Transverse colon (tissue), 4 donors: ENCODE measurements around the gene GGT5.

ENCODE experiments used
- EP300 ChIP-seq: sonication (generic); formaldehyde crosslinking; IDR thresholded peaks from one replicate; pipeline ENCODE4 v1.6.1; 2017; ENCODE audit warnings: antibody characterized with exemption, low read depth
- POLR2A ChIP-seq: fragments of 450-650 bp; IDR thresholded peaks from one replicate; pipeline ENCODE4 v1.6.1; 2016; ENCODE audit warnings: antibody characterized with exemption, mild to moderate bottlenecking, moderate library complexity
- POLR2AphosphoS5 ChIP-seq, 3 donors: sonication (generic); formaldehyde crosslinking; IDR thresholded peaks; one replicate each; pipeline ENCODE4 v1.6.1; 2016; ENCODE audit warnings: antibody characterized with exemption in 3 of 3
- TF ChIP-seq, protein P1 (sequence below), 5 experiments: fragments of 200-600 bp in 3 of 5; fragments of 450-650 bp in 2 of 5; sonication (generic) in 3 of 5; IDR thresholded peaks; 1 replicate in 2 of 5; 2 replicates in 3 of 5; pipeline ENCODE4 v1.5.1; 2016 to 2017; ENCODE audit warnings: antibody characterized with exemption in 5 of 5, inconsistent platforms in 3 of 5, mild to moderate bottlenecking in 2 of 5, moderate library complexity in 1 of 5

DNA sequence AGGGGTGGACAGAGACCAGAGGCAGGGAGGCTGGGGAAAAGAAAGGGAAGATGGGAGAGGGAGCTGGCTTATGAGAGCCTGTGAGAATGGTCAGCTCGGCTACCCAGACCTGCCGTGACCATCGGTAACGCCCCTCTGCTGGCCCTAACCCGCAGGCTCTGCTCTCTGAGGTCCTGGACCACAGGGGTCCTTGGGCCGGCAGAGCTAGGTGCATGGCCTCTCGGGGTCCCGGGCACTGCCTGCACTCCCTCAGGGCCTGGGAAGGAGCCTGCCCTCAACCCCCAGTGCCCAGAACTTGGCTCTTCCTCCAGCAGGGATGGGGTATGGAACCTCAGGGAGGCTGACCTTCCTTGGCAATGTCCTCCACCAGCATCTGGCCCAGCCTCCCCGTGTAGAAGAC lies 13.2 kb downstream of the GGT5 start:
- TF ChIP-seq, protein P1, sequence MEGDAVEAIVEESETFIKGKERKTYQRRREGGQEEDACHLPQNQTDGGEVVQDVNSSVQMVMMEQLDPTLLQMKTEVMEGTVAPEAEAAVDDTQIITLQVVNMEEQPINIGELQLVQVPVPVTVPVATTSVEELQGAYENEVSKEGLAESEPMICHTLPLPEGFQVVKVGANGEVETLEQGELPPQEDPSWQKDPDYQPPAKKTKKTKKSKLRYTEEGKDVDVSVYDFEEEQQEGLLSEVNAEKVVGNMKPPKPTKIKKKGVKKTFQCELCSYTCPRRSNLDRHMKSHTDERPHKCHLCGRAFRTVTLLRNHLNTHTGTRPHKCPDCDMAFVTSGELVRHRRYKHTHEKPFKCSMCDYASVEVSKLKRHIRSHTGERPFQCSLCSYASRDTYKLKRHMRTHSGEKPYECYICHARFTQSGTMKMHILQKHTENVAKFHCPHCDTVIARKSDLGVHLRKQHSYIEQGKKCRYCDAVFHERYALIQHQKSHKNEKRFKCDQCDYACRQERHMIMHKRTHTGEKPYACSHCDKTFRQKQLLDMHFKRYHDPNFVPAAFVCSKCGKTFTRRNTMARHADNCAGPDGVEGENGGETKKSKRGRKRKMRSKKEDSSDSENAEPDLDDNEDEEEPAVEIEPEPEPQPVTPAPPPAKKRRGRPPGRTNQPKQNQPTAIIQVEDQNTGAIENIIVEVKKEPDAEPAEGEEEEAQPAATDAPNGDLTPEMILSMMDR (IDR thresholded peaks at IDR 0.05) = no peak
- TF ChIP-seq EP300 = no peak
- no peak for TF ChIP-seq POLR2A
- no peak for TF ChIP-seq POLR2AphosphoS5 (IDR thresholded peaks at IDR 0.05)
